HepG2 (cell line): ENCODE data around the gene SETD1A. TPM values are rescaled to one million over a fixed set of nuclear protein-coding genes. Genes with fewer than 3 reads are reported as not detected.

Experiments used
- CBX1 ChIP-seq: IDR thresholded peaks from one replicate; pipeline ENCODE4 v1.6.1; 2016; ENCODE audit warnings: antibody characterized with exemption, low read depth
- HCFC1 ChIP-seq: fragments of 150-350 bp; IDR thresholded peaks from 2 replicates; pipeline ENCODE4 v1.6.1; 2014; ENCODE audit warnings: low read depth, low read length
- HES4 ChIP-seq: sonication (generic); formaldehyde crosslinking; IDR thresholded peaks from 2 replicates; pipeline ENCODE4 v1.9.0; 2021; ENCODE audit warnings: mild to moderate bottlenecking, missing genetic modification reagents, borderline replicate concordance
- ISX ChIP-seq: sonication (generic); formaldehyde crosslinking; conservative IDR thresholded peaks from 2 replicates; pipeline ENCODE4 v1.5.0; 2020; ENCODE audit warnings: missing genetic modification reagents
- KDM5A ChIP-seq: fragments of 200-600 bp; sonication (generic); IDR thresholded peaks from 2 replicates; pipeline ENCODE4 v1.7.0; 2018; ENCODE audit warnings: antibody characterized with exemption, mild to moderate bottlenecking, low read length, borderline replicate concordance
- MXD1 ChIP-seq: sonication (generic); formaldehyde crosslinking; IDR thresholded peaks from 2 replicates; pipeline ENCODE4 v1.4.0; 2020; ENCODE audit warnings: mild to moderate bottlenecking, missing genetic modification reagents
- NFAT5 ChIP-seq: sonication (generic); formaldehyde crosslinking; IDR thresholded peaks from 2 replicates; pipeline ENCODE4 v1.4.0; 2020; ENCODE audit warnings: missing genetic modification reagents
- POGK ChIP-seq: sonication (generic); formaldehyde crosslinking; conservative IDR thresholded peaks from 2 replicates; pipeline ENCODE4 v1.8.0; 2022; ENCODE audit warnings: mild to moderate bottlenecking, moderate library complexity, missing genetic modification reagents
- SMARCE1 ChIP-seq: fragments of 450-650 bp; IDR thresholded peaks from 2 replicates; pipeline ENCODE4 v1.6.1; 2017; ENCODE audit warnings: borderline replicate concordance
- ZNF12 ChIP-seq: sonication (generic); formaldehyde crosslinking; IDR thresholded peaks from 2 replicates; pipeline ENCODE4 v1.5.0; 2020; ENCODE audit warnings: missing genetic modification reagents
- ZNF225 ChIP-seq: sonication (generic); formaldehyde crosslinking; IDR thresholded peaks from 2 replicates; pipeline ENCODE4 v1.4.0; 2020; ENCODE audit warnings: mild to moderate bottlenecking, missing genetic modification reagents
- ZNF274 ChIP-seq: sonication (generic); formaldehyde crosslinking; IDR thresholded peaks from 2 replicates; pipeline ENCODE4 v1.5.1; 2020; ENCODE audit warnings: mild to moderate bottlenecking, missing genetic modification reagents
- ZNF577 ChIP-seq: sonication (generic); formaldehyde crosslinking; IDR thresholded peaks from 2 replicates; pipeline ENCODE4 v1.4.0; 2020; ENCODE audit warnings: mild to moderate bottlenecking, low read depth, missing genetic modification reagents, borderline replicate concordance
- ZNF737 ChIP-seq: sonication (generic); formaldehyde crosslinking; IDR thresholded peaks from 2 replicates; pipeline ENCODE4 v1.5.0; 2020; ENCODE audit warnings: missing genetic modification reagents, mild to moderate bottlenecking, borderline replicate concordance
- ZZZ3 ChIP-seq: sonication (generic); formaldehyde crosslinking; IDR thresholded peaks from 2 replicates; pipeline ENCODE4 v1.4.0; 2020; ENCODE audit warnings: missing genetic modification reagents, mild to moderate bottlenecking, borderline replicate concordance
- polyA plus RNA-seq, 8 experiments: library from polyadenylated mRNA; depleted of rRNA in 3 of 8; stranded (reverse) in 7 of 8; unstranded in 1 of 8; fragments of >200 nt; fragmentation: Illumina TruSeq in 4 of 8; extraction: Trizol in 4 of 8; gene quantifications; 2 replicates each; pipeline versions ENCODE4 v1.2.1 to v1.2.3, GENCODE V29; 2011 to 2016; ENCODE audit warnings: low read depth in 4 of 8, missing spikeins in 1 of 8, mixed read lengths in 1 of 8; ENCODE audit not compliant: insufficient read depth in 1 of 8
- total RNA-seq, 5 experiments: library from RNA; depleted of rRNA; stranded (reverse); fragments of >200 nt; fragmentation: Illumina TruSeq; extraction: Trizol; gene quantifications; 2 replicates each; pipeline ENCODE4 v1.2.3, GENCODE V29; 2016; ENCODE audit warnings: low read depth in 1 of 5
- TF ChIP-seq, protein P1 (sequence below): sonication (generic); formaldehyde crosslinking; conservative IDR thresholded peaks from 2 replicates; pipeline ENCODE4 v1.4.0; 2020; ENCODE audit warnings: missing genetic modification reagents
- TF ChIP-seq, protein P2 (sequence below): sonication (generic); formaldehyde crosslinking; IDR thresholded peaks from 2 replicates; pipeline ENCODE4 v1.5.1; 2020; ENCODE audit warnings: missing genetic modification reagents, mild to moderate bottlenecking, borderline replicate concordance
- TF ChIP-seq, protein P3 (sequence below): sonication (generic); formaldehyde crosslinking; IDR thresholded peaks from 2 replicates; pipeline ENCODE4 v1.8.0; 2022; ENCODE audit warnings: missing genetic modification reagents, low read depth, mild to moderate bottlenecking, borderline replicate concordance

SETD1A gene
- total and polyA plus RNA-seq, 2 of the 13 experiments (the other 11 are each of a cell fraction or from before 2014, with no cell fraction given): 3.8 to 5.6 TPM

DNA sequence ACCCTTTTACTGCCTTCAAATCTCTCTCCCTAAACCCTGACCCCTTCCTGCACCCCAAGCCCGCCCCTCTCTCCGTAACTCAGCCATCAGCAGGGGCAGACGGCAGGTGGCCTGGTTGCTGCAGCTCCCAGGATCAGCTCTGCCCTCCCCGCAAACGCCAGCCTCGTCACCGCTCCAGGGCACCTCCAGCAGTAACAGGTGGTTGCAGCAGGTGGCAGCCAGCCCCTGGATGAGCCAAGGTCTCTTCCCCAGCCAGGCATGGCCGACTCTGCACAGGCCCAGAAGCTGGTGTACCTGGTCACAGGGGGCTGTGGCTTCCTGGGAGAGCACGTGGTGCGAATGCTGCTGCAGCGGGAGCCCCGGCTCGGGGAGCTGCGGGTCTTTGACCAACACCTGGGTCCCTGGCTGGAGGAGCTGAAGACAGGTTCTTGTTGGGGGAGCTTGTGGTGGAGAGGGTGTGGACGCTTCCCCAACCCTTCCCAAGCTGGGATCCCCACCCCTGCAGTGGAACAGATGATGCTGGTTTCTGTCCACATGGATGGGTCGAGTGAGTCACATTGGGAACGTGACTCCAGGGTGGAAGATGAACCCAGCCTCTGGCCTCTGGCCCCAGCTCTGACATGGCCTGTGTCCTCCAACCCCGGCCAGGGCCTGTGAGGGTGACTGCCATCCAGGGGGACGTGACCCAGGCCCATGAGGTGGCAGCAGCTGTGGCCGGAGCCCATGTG lies 28.0 kb downstream of the SETD1A start (continued):
- TF ChIP-seq HES4 (CRISPR knock-in tag): 0 out of 2 replicates have a peak, but pooled peaks have one; percentile 22
- TF ChIP-seq, protein P1, sequence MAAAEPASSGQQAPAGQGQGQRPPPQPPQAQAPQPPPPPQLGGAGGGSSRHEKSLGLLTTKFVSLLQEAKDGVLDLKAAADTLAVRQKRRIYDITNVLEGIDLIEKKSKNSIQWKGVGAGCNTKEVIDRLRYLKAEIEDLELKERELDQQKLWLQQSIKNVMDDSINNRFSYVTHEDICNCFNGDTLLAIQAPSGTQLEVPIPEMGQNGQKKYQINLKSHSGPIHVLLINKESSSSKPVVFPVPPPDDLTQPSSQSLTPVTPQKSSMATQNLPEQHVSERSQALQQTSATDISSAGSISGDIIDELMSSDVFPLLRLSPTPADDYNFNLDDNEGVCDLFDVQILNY: no peak
- TF ChIP-seq SMARCE1: no peak
- peak; percentile 54; the same call in 1 of the 2 replicates for TF ChIP-seq ZNF12
- peak; percentile 82 for TF ChIP-seq ZNF274 (CRISPR knock-in tag)
- TF ChIP-seq, protein P2, sequence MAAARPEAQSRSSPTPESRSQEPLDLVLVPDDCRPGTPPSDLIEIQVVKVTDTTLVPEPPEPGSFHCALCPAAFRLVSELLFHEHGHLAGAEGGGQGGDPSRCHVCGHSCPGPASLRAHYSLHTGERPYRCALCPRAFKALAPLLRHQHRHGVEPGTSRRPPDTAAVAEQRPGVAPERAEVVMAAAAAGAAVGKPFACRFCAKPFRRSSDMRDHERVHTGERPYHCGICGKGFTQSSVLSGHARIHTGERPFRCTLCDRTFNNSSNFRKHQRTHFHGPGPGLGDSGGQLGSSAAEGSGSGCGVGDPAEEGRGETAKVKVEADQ (CRISPR knock-in tag): 0 out of 2 replicates have a peak, but pooled peaks have one; percentile 30
- TF ChIP-seq NFAT5 (CRISPR knock-in tag): peak; percentile 61; the same call in 1 of the 2 replicates
- 0 out of 2 replicates have a peak, but pooled peaks have one; percentile 44 for TF ChIP-seq ISX (CRISPR knock-in tag)
- TF ChIP-seq ZNF225 (CRISPR knock-in tag): no peak; the same call in 1 of the 2 replicates
- TF ChIP-seq ZNF737 (CRISPR knock-in tag): peak; percentile 52; the same call in 1 of the 2 replicates
- peak; percentile 80; the same call in 1 of the 2 replicates for TF ChIP-seq ZZZ3 (CRISPR knock-in tag)
- no peak for TF ChIP-seq CBX1
- TF ChIP-seq MXD1 (CRISPR knock-in tag): peak; percentile 42; the same call in 1 of the 2 replicates
- peak; percentile 37; the same call in 1 of the 2 replicates for TF ChIP-seq KDM5A
- peak; percentile 38; the same call in 1 of the 2 replicates for TF ChIP-seq HCFC1
- TF ChIP-seq, protein P3, sequence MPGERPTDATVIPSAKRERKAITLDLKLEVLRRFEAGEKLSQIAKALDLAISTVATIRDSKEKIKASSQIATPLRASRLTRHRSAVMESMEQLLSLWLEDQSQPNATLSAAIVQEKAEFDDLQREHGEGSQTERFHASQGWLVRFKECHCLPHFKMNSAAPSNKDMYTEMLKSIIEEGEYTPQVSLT (CRISPR knock-in tag): peak; percentile 85; the same call in 1 of the 2 replicates
- peak; percentile 78; the same call in 1 of the 2 replicates for TF ChIP-seq POGK (CRISPR knock-in tag)
- TF ChIP-seq ZNF577 (CRISPR knock-in tag): no peak
